GM19238 (cell line): Measurements from ENCODE around the gene CHRNB1.

Experiments used
- DNase-seq: peaks from one replicate; pipeline ENCODE4 v3.0.0; 2011; ENCODE audit warnings: low spot score; ENCODE audit not compliant: insufficient read length

CHRNB1 gene

DNA sequence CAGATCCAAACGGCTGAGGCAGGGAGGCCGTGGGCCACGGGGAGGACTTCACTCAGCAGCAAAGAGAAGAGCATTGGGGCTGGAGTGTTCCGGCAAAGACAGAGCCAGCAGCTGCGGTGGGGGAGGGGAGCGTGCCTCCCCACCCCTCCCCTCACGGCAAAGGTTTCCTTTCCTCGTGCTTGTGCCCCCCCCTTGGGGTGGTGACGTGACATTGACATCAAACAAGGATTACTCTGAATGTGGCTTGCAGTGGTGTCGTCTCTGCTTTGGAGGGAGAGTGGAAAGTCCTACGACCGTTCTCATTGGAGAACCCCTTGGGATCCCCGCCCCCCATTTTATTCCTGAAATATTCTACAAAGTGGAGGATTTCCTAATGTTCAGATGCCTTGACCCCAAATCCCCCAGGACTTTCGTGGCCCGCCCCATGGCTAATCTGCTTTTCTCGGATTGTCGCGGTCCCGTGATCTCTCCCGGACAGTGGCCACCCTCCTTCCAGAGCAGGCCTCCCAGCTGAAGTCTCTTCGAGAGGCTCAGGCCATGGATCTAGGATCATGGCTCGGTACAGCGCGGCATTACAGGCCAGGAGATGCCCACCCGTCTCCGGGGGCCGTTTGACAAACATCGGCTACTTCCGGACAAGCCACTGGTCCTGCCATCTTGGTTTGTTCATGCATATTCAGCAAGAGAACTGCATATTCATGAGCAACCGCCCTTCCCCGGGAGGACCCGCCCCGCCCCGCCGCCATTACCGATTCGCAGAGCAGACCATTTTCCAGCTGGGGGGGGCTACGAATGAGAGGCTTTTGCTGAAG lies 38.6 kb downstream of the CHRNB1 start:
- DNase-seq, result peak; percentile 81

DNA sequence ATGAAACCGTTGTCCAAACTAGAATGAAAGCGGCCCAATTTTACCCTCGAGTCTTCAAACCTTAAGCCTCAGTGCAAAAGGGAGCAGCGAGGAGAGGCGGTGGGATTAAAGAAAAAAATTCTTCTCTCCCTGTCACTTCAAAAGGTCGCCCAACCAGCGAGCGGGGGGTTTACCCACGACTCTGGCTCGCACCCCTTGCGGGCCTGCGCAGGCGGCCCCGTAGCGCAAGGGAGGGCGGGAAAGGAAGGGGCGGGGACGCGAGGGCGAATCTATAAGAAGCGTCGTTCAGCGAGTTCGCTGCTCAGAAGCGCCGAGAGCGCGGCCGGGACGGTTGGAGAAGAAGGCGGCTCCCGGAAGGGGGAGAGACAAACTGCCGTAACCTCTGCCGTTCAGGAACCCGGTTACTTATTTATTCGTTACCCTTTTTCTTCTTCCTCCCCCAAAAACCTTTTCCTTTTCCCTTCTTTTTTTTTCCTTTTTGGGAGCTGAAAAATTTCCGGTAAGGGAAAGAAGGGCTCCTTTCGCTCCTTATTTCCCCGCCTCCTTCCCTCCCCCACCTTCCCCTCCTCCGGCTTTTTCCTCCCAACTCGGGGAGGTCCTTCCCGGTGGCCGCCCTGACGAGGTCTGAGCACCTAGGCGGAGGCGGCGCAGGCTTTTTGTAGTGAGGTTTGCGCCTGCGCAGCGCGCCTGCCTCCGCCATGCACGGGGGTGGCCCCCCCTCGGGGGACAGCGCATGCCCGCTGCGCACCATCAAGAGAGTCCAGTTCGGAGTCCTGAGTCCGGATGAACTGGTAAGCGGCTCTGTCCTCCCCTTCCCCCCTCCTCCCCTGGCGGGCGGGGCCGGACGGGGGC lies 39.4 kb downstream of the CHRNB1 start, which contains the start of gene POLR2A:
Gene POLR2A (plus strand): TSS at position 300 of the 852 bp plus-strand sequence.
- DNase-seq, result peak; percentile 93

DNA sequence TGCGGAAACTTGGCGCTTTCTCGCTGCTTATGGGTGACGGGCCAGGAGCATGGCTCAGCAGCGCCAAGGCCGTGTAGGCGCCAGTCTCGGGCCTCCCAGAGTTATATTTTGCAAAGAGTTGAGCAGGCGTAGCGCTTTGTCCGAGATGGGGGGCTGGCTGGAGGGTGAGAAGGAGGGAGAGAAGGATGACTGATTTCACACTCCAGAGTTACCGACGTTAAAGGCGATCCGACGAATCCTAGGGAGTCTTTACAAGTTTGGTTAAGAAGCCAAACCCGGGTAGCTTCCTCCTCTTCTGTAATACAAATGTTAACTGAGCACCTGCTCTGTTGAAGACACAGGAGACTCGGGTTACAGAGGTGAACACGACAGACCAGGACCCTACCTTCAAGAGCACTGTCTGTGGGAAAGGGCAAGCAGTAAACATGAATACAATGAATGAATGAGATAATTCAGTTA lies 40.1 kb downstream of the CHRNB1 start:
- DNase-seq, result no peak

DNA sequence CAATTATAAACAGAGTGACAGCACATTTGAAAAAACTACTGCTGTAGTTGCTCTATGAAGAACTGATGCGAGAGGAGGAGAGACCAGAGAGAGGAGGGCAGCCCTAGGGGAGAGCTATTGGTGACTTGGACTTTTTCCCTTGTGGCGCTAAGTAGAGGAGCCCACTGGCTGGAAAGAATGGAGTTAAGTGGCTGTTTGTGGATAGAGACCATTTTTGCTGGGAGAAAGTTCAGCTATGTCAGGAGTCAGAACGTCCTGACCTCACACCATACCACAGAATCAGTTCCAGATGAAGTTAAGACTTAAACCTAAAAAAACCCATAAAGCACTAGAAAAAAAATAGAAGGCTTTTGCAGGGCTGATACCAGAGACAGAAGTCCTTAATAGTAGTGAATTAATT lies 41.3 kb downstream of the CHRNB1 start:
- DNase-seq, result no peak

DNA sequence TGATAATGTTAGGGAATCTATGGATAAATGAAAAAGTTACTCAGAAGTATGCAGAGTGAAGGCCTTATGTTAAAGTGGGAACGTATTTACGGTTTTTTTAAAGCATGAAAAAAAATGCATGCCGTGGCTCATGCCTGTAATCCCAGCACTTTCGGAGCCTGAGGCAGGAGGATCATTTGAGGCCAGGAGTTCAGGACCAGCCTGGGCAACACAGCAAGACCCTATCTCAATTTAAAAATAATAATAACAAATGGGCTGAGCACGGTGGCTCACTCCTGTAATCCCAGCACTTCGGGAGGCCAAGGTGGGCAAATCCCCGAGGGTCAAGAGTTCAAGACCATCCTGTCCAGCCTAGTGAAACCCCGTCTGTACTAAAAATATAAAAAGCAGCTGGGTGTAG lies 45.3 kb downstream of the CHRNB1 start:
- no peak for DNase-seq

DNA sequence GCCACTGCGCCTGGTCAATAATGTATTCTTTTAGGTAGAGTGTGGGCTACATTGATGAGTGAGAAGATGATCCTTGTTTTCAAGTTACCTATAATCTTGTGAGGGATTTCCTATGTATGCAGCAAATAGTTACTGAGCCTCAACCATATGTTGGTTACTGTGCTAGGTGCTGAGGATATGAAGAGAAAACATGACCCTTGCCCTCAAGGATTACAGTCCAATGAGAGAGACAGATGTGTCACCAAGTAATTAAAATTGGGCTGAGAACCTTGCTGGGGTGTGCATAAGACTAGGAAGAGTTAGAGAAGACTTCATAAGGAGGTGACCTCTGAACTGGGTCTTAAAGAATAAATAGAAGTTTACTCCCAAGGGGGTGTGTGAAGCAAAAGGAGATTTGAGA lies 46.7 kb downstream of the CHRNB1 start:
- no peak for DNase-seq

DNA sequence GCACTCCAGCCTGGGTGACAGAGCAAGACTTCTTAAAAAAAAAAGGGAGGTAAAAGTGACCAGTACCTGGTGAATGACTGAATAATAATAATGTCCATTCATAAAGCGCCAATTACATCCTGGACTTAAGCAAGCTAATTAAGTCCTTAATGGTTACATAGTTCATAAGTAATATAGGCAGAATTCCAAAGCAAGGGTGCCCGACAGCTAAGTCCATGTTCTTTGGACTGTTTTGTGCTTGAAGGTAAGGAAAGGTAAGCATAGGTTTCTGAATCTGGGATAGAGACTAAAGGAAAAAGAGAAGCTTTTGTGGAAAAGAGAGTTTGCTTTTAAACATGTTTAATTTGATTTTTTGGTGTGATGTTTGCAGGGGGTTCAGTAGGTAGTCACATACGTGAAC lies 49.1 kb downstream of the CHRNB1 start:
- no peak for DNase-seq

DNA sequence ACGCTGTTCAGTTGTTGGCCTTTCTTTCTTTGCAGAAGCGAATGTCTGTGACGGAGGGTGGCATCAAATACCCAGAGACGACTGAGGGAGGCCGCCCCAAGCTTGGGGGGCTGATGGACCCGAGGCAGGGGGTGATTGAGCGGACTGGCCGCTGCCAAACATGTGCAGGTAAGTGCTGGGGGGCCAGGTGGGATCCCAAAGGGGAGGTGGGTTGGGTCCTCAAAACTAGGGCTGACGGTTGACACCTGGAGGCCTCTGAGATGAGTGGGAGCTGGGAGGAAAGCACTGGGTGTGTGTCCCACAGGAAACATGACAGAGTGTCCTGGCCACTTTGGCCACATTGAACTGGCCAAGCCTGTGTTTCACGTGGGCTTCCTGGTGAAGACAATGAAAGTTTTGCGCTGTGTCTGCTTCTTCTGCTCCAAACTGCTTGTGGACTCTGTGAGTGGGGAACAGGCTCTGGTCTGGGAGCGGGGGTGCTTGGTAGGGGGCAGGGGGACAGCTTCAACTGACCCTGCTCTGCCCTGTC lies 51.1 kb downstream of the CHRNB1 start:
- DNase-seq, result no peak

- DNase-seq, result no peak
Observed at GRCh38 chr17:7496470-7497183, 51.8 kb downstream of the CHRNB1 start.

GRCh38 chr17:7497228-7497627 lies 52.4 kb downstream of the CHRNB1 start:
- DNase-seq, result no peak

- DNase-seq, result no peak
Observed at GRCh38 chr17:7497636-7498035, 52.8 kb downstream of the CHRNB1 start.

DNA sequence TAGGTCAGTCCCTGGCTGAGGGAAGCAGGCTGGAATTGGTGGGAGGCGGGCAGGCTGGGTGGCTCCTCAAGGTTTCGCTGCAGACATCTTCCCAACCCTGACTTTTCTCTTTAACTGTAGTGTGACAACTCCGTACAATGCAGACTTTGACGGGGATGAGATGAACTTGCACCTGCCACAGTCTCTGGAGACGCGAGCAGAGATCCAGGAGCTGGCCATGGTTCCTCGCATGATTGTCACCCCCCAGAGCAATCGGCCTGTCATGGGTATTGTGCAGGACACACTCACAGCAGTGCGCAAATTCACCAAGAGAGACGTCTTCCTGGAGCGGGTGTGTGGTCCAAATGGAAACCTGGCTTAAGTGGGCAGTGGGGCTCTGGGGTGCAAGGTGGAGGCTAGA lies 54.3 kb downstream of the CHRNB1 start:
- DNase-seq, result no peak

- DNase-seq, result no peak
Observed at GRCh38 chr17:7501729-7502128, 56.9 kb downstream of the CHRNB1 start.

GRCh38 chr17:7502171-7502847 lies 57.4 kb downstream of the CHRNB1 start:
- DNase-seq, result no peak

DNA sequence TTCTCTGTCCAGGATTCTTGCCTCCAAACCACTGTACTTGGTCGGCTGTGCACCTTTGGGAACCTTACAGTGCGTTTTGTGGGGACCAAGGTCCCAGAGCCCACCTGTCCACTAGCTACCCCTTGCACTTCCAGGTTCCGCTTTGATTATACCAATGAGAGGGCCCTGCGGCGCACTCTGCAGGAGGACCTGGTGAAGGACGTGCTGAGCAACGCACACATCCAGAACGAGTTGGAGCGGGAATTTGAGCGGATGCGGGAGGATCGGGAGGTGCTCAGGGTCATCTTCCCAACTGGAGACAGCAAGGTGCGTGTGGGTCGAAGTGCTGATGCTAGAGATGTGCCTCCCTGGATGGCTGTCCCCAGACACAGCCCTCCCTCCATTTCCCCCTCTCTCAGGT lies 58.1 kb downstream of the CHRNB1 start:
- DNase-seq, result no peak

GRCh38 chr17:7503521-7503920 lies 58.7 kb downstream of the CHRNB1 start:
- no peak for DNase-seq
